Measurements from ENCODE around the gene PPIL1.

GRCh38 chr6:36837686-36838085 lies 36.9 kb downstream of the PPIL1 start:
- TF ChIP-seq CTCF (IDR thresholded peaks at IDR 0.05; ENCODE audit: poor library complexity, severe bottlenecking) (no peak), SMC3 (conservative IDR thresholded peaks at IDR 0.05; ENCODE audit: poor library complexity) (no peak), TAF1 (IDR thresholded peaks at IDR 0.05; ENCODE audit: low read depth) (no peak), EP300 (conservative IDR thresholded peaks at IDR 0.05; ENCODE audit: poor library complexity, severe bottlenecking) (peak; percentile 43), EZH2 (IDR thresholded peaks at IDR 0.05; ENCODE audit: borderline replicate concordance, insufficient read depth, low read length, poor library complexity, severe bottlenecking) (no peak), REST (IDR thresholded peaks at IDR 0.05; ENCODE audit: borderline replicate concordance) (no peak)

All from neural cell (in vitro differentiated cells).